GM19043 (cell line): ENCODE measurements around the gene ESPL1.

Source experiments
- ATAC-seq: cut with Tn5 transposase; IDR thresholded peaks from one replicate; pipeline ENCODE4 v1.9.1; 2021; ENCODE audit warnings: low read depth; ENCODE audit not compliant: unreplicated experiment

The ESPL1 gene

GRCh38 chr12:53255996-53256395, 12.1 kb upstream of the ESPL1 start:
- no peak for ATAC-seq

GRCh38 chr12:53258541-53259539, 9.3 kb upstream of the ESPL1 start:
- no peak for ATAC-seq

- ATAC-seq: no peak
These were observed 8.2 kb upstream of the ESPL1 start for GRCh38 chr12:53259891-53260290.

- ATAC-seq: no peak
These were observed 2.3 kb upstream of the ESPL1 start for GRCh38 chr12:53265783-53266182.

- no peak for ATAC-seq
These were observed 647 bp upstream of the ESPL1 start for GRCh38 chr12:53267306-53267998.

GRCh38 chr12:53268630-53269562, 797 bp downstream of the ESPL1 start:
- no peak for ATAC-seq

- no peak for ATAC-seq
These were observed 6.3 kb downstream of the ESPL1 start for GRCh38 chr12:53274445-53274844.

GRCh38 chr12:53276511-53276910, 8.4 kb downstream of the ESPL1 start:
- ATAC-seq: no peak

GRCh38 chr12:53277981-53278380, 9.9 kb downstream of the ESPL1 start:
- no peak for ATAC-seq

GRCh38 chr12:53279283-53279869, 11.3 kb downstream of the ESPL1 start:
- no peak for ATAC-seq

GRCh38 chr12:53279888-53280498, 11.9 kb downstream of the ESPL1 start:
- no peak for ATAC-seq

GRCh38 chr12:53286448-53286847, 18.3 kb downstream of the ESPL1 start:
- no peak for ATAC-seq

- ATAC-seq: no peak
These were observed 19.7 kb downstream of the ESPL1 start for GRCh38 chr12:53287741-53288216.

GRCh38 chr12:53288322-53288721, 20.2 kb downstream of the ESPL1 start:
- no peak for ATAC-seq

GRCh38 chr12:53289891-53290290, 21.8 kb downstream of the ESPL1 start:
- ATAC-seq: no peak

GRCh38 chr12:53290661-53291060, 22.6 kb downstream of the ESPL1 start:
- no peak for ATAC-seq

GRCh38 chr12:53292426-53292825, 24.3 kb downstream of the ESPL1 start:
- ATAC-seq: no peak

GRCh38 chr12:53295070-53295890, 27.2 kb downstream of the ESPL1 start, which contains the start of gene PFDN5:
Gene PFDN5 (plus strand): TSS chr12:53295542. CDS start chr12:53295568, 26 bp downstream.
- peak; percentile 86 for ATAC-seq

- no peak for ATAC-seq
These were observed 27.8 kb downstream of the ESPL1 start for GRCh38 chr12:53295891-53296219.
